HG03066 (cell line): ENCODE measurements around the gene NKD1.

Source experiments
- ATAC-seq: cut with Tn5 transposase; IDR thresholded peaks from one replicate; pipeline ENCODE4 v1.9.1; 2021; ENCODE audit warnings: low read depth; ENCODE audit not compliant: unreplicated experiment

Gene NKD1

GRCh38 chr16:50596762-50597450 lies 48.7 kb downstream of the NKD1 start:
- no peak for ATAC-seq

- ATAC-seq: no peak
These were observed 49.5 kb downstream of the NKD1 start for GRCh38 chr16:50597563-50598255.

GRCh38 chr16:50598256-50598894 lies 50.2 kb downstream of the NKD1 start:
- no peak for ATAC-seq

DNA sequence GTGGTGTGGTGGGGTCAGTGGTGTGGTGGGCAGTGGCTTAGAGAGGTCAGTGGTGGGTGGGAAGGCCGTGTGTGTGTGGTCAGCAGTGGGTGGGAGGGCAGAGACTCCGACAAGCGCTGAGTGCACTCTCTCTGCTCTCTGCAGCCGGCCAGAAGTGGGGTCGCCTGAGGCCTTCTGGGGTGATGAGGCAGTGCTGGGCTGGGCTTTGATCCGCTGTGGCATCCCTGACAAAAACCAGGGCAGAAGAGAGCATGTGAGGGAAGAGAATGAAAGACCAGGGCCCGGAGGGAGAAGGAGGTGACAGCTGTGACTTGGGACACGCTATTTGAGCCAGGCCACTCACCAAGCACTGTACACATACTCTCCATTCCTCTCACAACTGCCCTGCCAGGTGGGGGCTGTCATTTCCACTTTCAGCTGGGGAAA lies 50.8 kb downstream of the NKD1 start:
- ATAC-seq: no peak

GRCh38 chr16:50599494-50599893 lies 51.3 kb downstream of the NKD1 start:
- no peak for ATAC-seq

DNA sequence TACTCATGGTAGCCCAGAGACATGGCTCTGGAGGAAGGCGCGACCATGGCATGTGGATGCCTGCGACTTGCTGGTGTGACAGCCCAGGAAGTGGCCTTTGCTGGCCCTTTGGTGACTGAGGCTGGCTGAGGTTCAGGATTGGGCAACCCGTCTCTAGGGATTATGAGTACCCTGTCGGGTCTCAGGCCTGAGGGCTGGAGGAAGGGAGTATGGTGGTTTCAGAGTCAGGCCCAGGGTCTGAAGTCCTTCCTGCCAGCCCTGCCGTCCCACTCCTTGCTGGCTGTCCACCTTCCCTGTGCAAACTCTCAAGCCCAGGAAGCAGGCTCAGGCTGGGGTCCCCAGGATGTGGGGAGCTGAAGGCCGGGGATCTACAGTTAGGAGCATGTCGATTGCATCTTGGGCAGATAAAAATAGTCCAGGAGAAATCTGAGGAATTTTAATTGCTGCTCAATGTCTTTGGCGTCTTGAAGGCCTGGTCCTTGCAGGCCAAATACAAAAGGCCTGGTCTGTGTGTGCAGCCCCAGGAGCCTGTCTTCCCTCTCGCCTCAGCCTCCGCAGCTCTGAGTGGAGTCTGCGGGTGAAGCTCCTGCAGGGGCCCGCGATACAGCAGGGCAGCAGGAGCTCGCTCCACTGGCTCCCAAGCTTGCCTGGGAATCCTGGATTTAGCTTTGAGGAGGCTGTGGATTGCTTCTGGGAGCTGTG lies 52.5 kb downstream of the NKD1 start:
- ATAC-seq: no peak

DNA sequence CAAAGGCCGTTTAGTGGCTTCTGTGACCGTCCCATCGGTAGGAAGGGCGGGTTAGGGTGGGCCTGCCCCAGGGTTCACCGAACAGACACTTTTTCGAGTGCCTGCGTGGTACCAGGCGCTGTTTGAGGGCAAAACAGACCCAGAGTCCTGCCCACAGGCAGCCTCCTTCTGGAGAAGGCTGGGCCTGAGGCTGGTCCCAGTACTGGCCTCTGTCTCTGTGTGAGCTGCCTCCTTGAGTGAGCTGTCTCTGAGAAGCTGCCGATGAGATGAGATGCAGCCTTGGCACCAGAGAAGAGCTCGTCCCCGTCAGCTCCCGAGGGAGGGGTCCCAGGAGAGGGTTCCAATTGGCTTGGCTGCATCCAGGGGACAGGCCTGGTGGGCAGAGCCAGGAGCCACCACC lies 53.1 kb downstream of the NKD1 start:
- no peak for ATAC-seq

GRCh38 chr16:50602126-50602525 lies 53.9 kb downstream of the NKD1 start:
- no peak for ATAC-seq

DNA sequence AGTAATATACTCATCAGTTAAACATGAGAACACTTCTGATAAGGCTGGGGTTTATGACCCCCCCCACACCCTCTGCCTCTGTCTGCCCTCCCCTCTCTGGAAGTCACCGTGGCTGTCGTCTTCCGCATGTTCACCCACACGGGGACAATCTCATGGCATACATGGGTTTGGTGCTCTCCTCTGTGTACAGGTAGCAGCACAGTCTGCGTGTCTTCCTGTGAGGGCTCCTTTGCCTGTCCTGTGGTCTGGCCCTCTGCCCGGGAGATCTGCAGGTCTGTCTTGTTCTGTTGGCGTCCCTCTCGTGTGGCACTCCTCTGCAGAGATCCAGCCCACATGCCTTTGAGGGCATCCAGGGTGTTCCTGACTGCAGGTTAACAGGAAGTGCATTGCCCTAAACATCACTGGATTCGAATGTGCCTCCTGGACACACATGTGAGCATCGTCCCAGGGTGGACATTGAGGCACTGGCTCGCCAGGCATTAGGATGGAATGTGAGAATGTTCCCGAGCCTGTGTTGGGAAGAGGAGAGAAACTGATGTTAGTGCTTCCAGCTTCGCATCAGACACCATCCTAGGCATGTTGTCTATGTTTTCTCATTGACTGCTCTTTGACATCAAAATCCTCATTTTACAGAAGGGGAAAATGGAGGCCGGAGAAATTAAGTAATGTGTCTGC lies 54.5 kb downstream of the NKD1 start:
- ATAC-seq: no peak

DNA sequence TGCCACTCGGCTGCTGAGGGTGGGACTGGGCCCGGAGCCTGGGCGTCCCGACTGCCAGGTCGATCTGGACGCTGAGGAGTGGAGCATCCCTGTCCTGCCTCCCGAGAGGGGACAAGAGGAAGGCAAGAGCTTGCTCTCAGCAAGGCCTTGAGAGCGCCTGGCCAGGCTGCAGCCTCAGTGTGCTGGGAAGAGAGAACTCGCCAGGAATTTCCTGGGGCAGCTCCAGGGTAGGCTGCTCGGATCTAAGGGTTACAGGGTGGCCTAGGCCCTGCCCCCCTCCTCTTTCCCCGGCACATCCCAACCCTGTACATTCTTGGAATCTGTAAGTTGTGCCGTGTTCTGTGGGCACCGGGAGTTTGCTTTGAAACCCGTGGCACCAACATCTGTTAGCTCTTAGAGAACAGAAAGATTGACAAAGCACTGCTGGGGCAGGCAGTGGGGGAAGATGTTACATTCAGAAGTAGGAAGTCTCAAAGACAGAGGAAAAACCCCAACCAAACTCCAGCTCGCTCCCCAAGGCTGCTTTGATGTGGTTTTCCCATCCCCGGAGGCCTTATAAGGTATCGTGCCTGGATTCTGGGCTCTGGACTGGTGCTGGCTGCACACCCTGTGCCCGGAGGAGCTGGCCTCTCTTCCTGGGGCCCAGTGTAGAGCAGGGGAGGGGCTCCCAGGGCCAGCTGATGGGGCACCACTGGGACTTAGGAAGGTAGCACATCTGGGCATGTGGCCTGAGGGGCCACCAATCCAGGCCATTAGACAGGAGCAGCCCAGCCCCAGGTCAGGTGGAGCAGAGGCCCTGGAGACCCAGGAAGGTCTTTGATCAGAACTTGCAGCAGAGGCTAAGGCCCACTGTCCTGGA lies 55.2 kb downstream of the NKD1 start:
- no peak for ATAC-seq

- no peak for ATAC-seq
These were observed 55.8 kb downstream of the NKD1 start for GRCh38 chr16:50604065-50604418.

DNA sequence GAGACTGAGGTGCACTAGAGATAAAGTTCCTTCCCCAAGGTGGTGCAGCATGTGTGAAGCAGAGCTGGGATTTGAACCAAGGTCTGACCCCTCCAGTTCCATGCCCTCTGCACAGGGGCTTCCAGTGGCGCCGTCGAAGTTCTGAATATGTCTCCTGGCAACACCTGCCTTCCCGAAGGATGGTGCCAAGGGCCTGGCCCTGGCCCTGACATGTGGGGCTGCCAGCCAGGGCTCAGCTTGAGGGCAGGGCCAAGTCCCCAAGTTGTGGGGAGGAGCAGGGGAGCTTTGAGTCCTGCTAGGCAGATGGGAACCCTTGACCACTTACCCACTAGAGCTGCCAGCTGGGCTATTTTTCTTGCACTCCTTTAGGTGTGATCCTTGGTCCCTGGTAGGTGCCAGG lies 56.4 kb downstream of the NKD1 start:
- no peak for ATAC-seq

GRCh38 chr16:50605733-50606430 lies 57.7 kb downstream of the NKD1 start:
- no peak for ATAC-seq

DNA sequence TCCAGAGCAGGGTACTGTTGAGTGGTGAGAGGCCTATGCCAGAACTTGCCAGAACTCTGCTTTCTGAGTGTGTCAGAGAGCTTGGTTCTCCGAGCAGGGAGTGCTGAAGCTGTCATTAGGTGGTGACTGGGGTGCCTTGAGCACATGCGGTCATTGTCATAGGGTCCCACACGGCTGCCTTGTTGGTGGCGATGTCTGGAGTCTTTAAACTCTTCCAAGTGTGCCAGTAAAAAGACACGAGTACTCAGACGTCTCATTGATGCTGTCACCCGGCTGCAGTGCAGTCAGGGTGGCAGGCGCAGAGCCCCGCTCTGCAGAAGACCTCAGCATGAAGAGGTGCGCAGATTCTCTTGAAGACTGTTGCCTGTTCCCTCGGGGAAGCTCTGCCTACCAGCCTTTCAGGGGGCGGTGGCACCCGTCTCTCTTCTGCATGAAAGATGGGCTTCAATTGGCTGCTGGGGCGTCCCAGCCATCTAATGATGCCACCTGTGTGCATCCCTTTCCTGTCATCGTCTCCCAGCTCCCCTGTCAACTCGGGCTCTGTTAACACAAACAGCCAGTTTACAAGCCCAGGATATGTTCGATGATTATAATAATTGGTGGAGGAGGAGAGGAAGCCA lies 58.3 kb downstream of the NKD1 start:
- ATAC-seq: no peak

- no peak for ATAC-seq
These were observed 58.8 kb downstream of the NKD1 start for GRCh38 chr16:50607051-50607431.

GRCh38 chr16:50607447-50607846 lies 59.3 kb downstream of the NKD1 start:
- no peak for ATAC-seq

- ATAC-seq: no peak
These were observed 59.9 kb downstream of the NKD1 start for GRCh38 chr16:50607970-50608557.

DNA sequence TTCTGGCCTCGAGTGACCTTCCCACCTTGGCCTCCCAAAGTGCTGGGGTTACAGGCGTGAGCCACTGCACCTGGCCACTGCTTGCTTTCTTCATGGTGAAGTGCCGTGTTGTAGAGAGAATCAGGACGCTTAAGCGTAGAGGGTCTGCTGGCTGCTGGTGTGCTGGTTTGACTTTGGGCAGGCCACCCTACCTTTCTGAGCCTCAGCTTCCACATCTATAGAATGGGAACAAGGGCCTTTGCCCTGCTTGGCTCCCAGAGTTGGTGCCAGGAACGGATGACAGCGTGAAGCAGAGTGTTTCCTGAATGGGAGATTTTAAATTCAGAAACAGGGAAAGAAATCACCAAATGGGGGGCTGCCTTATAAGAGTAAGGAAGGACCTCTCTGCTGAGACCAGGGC lies 60.9 kb downstream of the NKD1 start:
- ATAC-seq: no peak

DNA sequence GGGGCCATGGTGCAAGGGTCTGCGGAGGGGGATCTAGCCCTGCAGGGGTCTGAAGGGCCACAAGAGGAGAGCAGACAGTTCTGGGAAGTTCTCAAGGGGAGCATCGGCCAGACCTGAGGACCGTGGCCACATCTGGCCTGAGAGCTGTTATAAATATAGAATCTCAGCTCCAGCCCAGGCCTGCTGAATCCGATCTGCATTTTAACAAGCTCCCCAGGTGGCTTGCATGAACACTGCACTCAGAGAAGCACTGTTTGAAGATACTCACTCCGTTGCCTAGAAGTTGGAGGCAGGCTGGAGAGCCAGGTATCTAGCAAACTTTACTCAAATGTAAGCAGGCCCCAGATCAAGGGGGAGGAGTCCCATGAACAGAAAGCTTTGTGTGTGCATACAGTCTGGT lies 61.3 kb downstream of the NKD1 start:
- no peak for ATAC-seq
